Loucy (cell line): ENCODE measurements around the gene GNE.

Experiments used
- H2AFZ ChIP-seq: fragments of 200-600 bp; sonication (generic); 2 replicates; pipeline ENCODE4 v1.6.0; 2016; ENCODE audit warnings: antibody characterized with exemption, mild to moderate bottlenecking, low read length, moderate library complexity
- H3F3A ChIP-seq: fragments of 200-600 bp; 2 replicates; pipeline ENCODE4 v1.6.0; 2016; ENCODE audit warnings: antibody characterized with exemption, low read depth, mild to moderate bottlenecking
- H3K27me3 ChIP-seq: fragments of 200-600 bp; sonication (generic); 2 replicates; pipeline ENCODE4 v1.6.1; 2014; ENCODE audit warnings: low read length, mild to moderate bottlenecking; ENCODE audit not compliant: insufficient read depth, poor library complexity, severe bottlenecking
- H3K36me3 ChIP-seq: fragments of 200-600 bp; sonication (generic); 2 replicates; pipeline ENCODE4 v1.6.1; 2016; ENCODE audit warnings: low read length; ENCODE audit not compliant: insufficient read depth
- H3K4me1 ChIP-seq: fragments of 200-600 bp; sonication (generic); 2 replicates; pipeline ENCODE4 v1.5.1; 2014; ENCODE audit warnings: low read length, mild to moderate bottlenecking; ENCODE audit not compliant: insufficient read depth, poor library complexity, severe bottlenecking
- H3K4me2 ChIP-seq: fragments of 200-600 bp; sonication (generic); 2 replicates; pipeline ENCODE4 v1.6.0; 2014; ENCODE audit warnings: antibody characterized with exemption, low read length, low read depth, mild to moderate bottlenecking; ENCODE audit not compliant: poor library complexity, severe bottlenecking
- H3K4me3 ChIP-seq: fragments of 200-600 bp; sonication (generic); 2 replicates; pipeline ENCODE4 v1.5.1; 2014; ENCODE audit warnings: low read length, mild to moderate bottlenecking, mixed read lengths; ENCODE audit not compliant: poor library complexity, severe bottlenecking
- H3K79me2 ChIP-seq: fragments of 200-600 bp; sonication (generic); 2 replicates; pipeline ENCODE4 v1.6.1; 2014; ENCODE audit warnings: low read length; ENCODE audit not compliant: insufficient read depth
- H3K9ac ChIP-seq: fragments of 200-600 bp; sonication (generic); 2 replicates; pipeline ENCODE4 v1.6.0; 2014; ENCODE audit warnings: mild to moderate bottlenecking, low read depth, low read length, moderate library complexity; ENCODE audit not compliant: poor library complexity, severe bottlenecking
- H3K9me2 ChIP-seq: fragments of 200-600 bp; sonication (generic); replicated peaks from 2 replicates; pipeline ENCODE4 v1.6.1; 2016; ENCODE audit warnings: low read depth, low read length, mixed read lengths
- H3K9me3 ChIP-seq: fragments of 200-600 bp; sonication (generic); 2 replicates; pipeline ENCODE4 v1.6.1; 2014; ENCODE audit warnings: mild to moderate bottlenecking, antibody characterized with exemption, low read length, low read depth; ENCODE audit not compliant: insufficient read depth
- H4K20me1 ChIP-seq: fragments of 200-600 bp; sonication (generic); 2 replicates; pipeline ENCODE4 v1.6.0; 2014; ENCODE audit warnings: antibody characterized with exemption, low read length, mild to moderate bottlenecking; ENCODE audit not compliant: insufficient read depth, poor library complexity, severe bottlenecking
- EZH2phosphoT487 ChIP-seq: fragments of 200-600 bp; IDR thresholded peaks from 2 replicates; pipeline ENCODE4 v1.6.1; 2018; ENCODE audit warnings: antibody characterized with exemption, mild to moderate bottlenecking, moderate library complexity, borderline replicate concordance
- TF ChIP-seq, protein P1 (sequence below): fragments of 200-600 bp; sonication (generic); conservative IDR thresholded peaks from 2 replicates; pipeline ENCODE4 v1.5.1; 2014; ENCODE audit warnings: mild to moderate bottlenecking, antibody characterized with exemption, low read length

GNE gene

DNA sequence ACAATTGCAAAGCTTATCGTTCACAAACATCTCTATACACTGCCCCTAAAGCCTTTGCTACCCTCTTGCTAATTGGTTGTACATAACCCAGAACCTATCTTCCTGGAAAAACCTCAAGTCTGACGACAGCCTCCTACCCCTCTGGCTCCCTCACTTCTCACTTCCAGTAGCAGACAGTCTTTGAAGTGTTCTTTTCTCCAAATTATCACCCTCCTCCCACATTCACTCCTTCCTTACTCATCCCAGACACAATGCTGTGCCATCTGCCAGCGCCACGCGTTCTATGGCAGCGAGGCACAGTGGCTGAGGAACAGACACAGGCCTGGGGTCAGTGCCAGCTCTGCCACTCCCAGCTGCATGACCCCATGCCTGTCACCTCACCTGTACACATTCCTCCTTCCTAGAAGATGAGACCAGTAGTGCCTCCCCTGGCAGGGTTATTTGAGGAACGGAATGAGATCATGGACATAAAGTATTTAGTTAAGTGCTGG lies 39.8 kb downstream of the GNE start:
- H3F3A ChIP-seq = no peaks in the 10 kb centered on the region
- no peak for TF ChIP-seq EZH2phosphoT487
- TF ChIP-seq, protein P1, sequence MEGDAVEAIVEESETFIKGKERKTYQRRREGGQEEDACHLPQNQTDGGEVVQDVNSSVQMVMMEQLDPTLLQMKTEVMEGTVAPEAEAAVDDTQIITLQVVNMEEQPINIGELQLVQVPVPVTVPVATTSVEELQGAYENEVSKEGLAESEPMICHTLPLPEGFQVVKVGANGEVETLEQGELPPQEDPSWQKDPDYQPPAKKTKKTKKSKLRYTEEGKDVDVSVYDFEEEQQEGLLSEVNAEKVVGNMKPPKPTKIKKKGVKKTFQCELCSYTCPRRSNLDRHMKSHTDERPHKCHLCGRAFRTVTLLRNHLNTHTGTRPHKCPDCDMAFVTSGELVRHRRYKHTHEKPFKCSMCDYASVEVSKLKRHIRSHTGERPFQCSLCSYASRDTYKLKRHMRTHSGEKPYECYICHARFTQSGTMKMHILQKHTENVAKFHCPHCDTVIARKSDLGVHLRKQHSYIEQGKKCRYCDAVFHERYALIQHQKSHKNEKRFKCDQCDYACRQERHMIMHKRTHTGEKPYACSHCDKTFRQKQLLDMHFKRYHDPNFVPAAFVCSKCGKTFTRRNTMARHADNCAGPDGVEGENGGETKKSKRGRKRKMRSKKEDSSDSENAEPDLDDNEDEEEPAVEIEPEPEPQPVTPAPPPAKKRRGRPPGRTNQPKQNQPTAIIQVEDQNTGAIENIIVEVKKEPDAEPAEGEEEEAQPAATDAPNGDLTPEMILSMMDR = no peak
- H3K9me2 ChIP-seq = no peaks in the 10 kb centered on the region
- no peaks in the 10 kb centered on the region for H3K27me3 ChIP-seq
- H3K9ac ChIP-seq = no peak overlapping the region
- H2AFZ ChIP-seq = no peak overlapping the region
- peaks cover 6% of the 10 kb centered on the region for H4K20me1 ChIP-seq
- no peak overlapping the region for H3K4me3 ChIP-seq
- H3K9me3 ChIP-seq = peaks cover 9% of the 10 kb centered on the region; the same call in 1 of the 2 replicates
- H3K79me2 ChIP-seq = peaks cover 18% of the 10 kb centered on the region; the same call in 1 of the 2 replicates
- H3K4me1 ChIP-seq = peaks cover 7% of the 10 kb centered on the region
- H3K36me3 ChIP-seq = peaks cover 91% of the 10 kb centered on the region
- no peak overlapping the region for H3K4me2 ChIP-seq

DNA sequence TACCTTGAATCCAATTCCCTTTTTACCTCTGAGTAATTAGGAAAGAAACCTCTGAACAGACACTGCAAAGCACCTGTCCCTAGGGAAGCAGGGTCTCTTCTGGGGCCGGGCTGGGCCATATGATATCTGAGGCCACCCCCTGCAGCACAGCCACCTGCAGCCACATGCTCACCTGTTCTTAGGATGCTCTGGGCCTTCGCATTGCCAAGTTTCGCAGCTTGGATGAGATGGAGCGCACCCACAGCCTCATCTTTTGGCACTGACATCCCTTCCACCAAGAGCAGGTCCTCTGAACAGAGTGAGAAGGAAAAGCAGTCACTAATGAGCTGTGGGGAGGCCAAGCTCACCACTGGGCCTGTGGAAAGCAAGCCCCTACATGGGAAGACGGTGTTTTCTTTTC lies 40.2 kb downstream of the GNE start:
- Histone ChIP-seq H3K9me2 (no peaks in the 10 kb centered on the region), H3F3A (no peaks in the 10 kb centered on the region), H3K36me3 (peaks cover 89% of the 10 kb centered on the region), H3K4me3 (no peak overlapping the region), H3K4me2 (no peak overlapping the region), H3K79me2 (peaks cover 22% of the 10 kb centered on the region; the same call in 1 of the 2 replicates), H3K9me3 (peaks cover 8% of the 10 kb centered on the region; the same call in 1 of the 2 replicates), H2AFZ (no peak overlapping the region), H3K9ac (no peak overlapping the region), H4K20me1 (peaks cover 9% of the 10 kb centered on the region), H3K4me1 (peaks cover 11% of the 10 kb centered on the region), H3K27me3 (no peaks in the 10 kb centered on the region)
- TF ChIP-seq EZH2phosphoT487 = no peak
- TF ChIP-seq, protein P1 = no peak

DNA sequence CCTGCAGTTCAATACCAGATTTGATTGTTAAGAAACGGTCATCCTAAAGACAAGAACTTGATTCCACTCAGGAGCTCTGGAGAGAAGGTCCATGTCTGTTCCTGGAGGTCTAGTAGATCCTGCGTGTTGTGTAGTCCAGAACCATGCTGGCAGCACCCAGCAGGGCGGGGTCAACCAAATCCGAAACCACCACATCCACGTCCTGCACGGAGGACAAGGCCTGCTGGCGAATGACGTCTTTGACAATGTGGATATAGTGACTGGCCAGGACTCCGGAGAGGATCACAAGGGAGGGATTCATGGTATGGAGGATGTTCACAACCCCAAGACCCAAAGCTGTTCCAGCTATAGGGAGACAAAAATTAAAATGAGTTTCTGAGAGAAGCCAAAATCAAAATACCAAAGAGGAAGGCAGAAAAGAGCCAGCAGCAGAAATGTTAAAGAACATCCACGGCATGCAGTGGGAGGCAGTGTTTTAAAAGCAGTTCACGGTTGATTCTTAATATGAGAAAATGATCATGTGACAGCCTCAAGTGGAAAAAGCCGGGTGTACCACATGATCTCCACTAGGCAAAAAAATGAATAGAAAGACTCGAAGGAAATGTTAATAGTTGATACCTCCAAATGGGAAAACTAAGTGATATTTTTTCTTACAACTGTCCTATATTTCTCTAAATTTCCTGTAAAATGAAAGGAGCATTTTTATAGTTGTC lies 40.8 kb downstream of the GNE start:
- H2AFZ ChIP-seq = no peak overlapping the region
- H4K20me1 ChIP-seq = peaks cover 13% of the 10 kb centered on the region
- TF ChIP-seq EZH2phosphoT487 = no peak
- H3F3A ChIP-seq = no peaks in the 10 kb centered on the region
- H3K4me3 ChIP-seq = no peak overlapping the region
- peaks cover 89% of the 10 kb centered on the region for H3K36me3 ChIP-seq
- no peaks in the 10 kb centered on the region for H3K27me3 ChIP-seq
- H3K79me2 ChIP-seq = peaks cover 28% of the 10 kb centered on the region; the same call in 1 of the 2 replicates
- H3K9me3 ChIP-seq = peaks cover 2% of the 10 kb centered on the region; the same call in 1 of the 2 replicates
- H3K4me1 ChIP-seq = peaks cover 15% of the 10 kb centered on the region
- H3K9me2 ChIP-seq = no peaks in the 10 kb centered on the region
- no peak overlapping the region for H3K4me2 ChIP-seq
- no peak overlapping the region for H3K9ac ChIP-seq
